HG03520 (cell line): ENCODE data around the gene NDUFAF2.

Experiments used
- ATAC-seq: cut with Tn5 transposase; IDR thresholded peaks from one replicate; pipeline ENCODE4 v1.9.1; 2021; ENCODE audit warnings: mild to moderate bottlenecking, moderate library complexity; ENCODE audit not compliant: unreplicated experiment

Gene NDUFAF2

GRCh38 chr5:61115968-61116367 lies 171.0 kb downstream of the NDUFAF2 start:
- no peak for ATAC-seq

GRCh38 chr5:61119066-61119465 lies 174.1 kb downstream of the NDUFAF2 start:
- no peak for ATAC-seq

DNA sequence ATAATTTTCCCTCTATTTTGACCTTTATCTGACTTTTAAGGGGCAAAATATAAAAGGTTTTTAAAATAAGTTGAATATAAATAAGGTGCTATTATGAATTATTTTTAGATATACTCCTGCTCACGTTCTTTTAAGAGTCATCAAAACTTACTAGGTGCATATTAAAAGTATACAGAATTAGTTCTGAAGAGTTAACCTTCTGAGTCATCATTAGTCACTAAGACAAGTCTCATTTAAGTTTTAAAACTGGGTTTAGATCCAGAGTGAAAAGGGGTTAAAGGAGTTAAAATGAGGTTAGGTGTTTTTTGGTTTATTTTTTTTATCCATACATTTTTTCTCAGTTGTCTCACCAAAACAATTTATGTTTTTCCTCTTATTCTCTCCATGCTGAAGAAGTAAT lies 175.5 kb downstream of the NDUFAF2 start:
- ATAC-seq, result no peak

DNA sequence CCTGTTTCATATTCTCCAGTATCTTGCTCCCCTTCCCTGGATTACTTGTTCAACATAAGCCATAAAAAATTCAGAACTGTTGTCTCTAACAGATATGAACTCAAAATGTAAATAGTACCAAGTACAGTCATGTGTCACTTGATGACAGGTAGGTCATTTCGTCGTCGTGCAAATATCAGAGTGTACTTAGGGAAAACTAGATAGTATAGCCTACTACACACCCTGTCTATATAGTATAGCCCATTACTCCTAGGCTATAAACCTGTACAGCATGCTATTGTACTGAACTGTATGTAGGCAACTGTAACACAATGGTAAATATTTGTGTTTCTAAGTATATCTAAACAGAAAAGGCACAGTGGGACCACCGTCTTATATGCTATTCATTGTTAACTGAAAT lies 178.1 kb downstream of the NDUFAF2 start:
- no peak for ATAC-seq

- ATAC-seq, result no peak
Observed at GRCh38 chr5:61130289-61130688, 185.3 kb downstream of the NDUFAF2 start.

DNA sequence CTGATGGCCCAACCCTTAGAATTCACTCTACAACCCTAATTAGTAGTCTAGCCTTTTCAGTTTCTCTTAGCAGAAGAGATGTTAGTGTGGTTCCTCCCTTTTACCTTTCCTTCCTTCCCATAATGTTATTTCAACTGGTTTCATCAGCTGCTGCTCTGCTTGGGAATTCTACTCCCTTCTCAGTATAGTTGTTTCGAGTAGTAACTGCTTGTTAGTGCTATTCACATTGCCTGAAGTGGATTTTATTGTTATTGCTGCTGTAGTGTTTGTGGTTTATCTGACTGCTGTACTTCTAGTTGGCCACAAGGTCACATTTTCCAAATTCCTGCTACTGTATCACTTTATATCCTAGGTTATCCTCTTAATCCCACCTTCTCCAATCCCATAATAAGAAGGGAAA lies 187.6 kb downstream of the NDUFAF2 start:
- no peak for ATAC-seq

GRCh38 chr5:61137835-61138234 lies 192.8 kb downstream of the NDUFAF2 start:
- no peak for ATAC-seq

DNA sequence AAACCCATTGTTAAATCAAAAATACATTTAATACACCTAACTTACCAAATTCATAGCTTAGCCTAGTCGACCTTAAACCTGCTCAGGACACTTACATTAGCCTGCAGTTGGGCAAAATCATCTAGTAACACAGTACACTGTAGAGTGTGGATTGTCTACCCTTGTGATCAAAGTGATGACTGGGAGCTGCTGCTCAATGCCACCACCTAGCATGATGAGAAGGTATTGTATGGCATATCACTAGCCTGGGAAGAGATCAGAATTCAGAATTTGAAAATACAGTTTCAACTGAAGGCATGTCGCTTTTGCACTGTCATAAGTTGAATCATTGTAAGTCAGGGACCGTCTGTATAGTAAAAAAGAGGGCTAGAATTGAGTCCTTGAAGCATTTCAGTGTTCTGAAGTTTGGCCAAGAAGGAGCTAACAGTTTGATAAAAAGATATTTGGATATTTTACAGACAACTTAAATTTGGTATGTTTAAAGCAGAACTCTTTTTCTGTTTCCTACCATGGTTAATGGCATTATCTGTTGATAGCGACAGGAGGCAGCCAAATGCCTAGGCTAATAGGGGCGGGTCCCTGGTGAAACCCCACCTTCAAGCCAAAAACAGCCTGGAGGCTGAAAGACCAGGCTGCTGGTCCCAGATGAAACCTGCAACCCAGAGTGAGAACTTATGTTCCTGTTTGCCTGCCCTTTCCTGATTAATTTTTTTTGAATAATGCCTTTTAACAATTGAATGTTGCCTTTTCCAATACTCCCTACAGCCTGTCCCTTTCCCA lies 194.3 kb downstream of the NDUFAF2 start:
- ATAC-seq, result no peak

DNA sequence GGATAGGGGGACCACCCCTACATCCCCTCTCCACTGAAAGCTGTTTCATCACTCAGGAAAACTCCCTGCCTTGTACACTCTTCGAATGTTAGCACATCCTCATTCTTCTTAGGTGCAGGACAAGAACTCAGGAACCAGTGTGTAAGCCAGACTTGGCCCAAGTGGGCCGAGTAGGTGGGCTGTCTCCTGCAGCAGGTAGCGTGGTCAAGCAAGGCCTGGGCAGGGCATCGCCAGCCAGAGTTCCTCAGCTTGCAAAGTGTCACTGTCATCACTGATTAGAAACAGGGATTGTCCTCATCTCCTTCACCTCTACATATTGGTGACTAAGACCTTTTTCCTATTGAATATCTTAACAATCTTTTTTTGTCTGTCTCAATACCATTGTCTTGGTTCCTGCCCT lies 194.9 kb downstream of the NDUFAF2 start:
- no peak for ATAC-seq

GRCh38 chr5:61141801-61142200 lies 196.8 kb downstream of the NDUFAF2 start:
- no peak for ATAC-seq

- ATAC-seq, result no peak
Observed at GRCh38 chr5:61142391-61142790, 197.4 kb downstream of the NDUFAF2 start.

DNA sequence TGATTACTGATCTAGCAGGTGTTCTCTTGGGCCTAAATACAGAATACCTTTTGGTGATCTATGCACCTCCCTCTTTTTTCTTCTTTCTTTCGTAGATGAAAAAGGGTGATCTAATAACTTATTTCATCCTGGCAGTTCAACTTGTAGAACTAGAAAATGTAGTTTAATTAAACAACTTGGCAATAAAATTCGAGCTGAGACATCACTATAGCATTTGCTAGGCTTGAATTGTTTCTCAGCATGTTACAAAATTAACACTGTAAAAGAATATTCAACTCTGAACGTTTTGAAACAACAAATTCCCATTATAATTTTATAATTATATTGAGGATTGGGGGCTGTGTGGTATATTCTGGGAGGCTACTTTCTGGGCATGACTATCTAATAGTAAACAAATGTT lies 197.8 kb downstream of the NDUFAF2 start:
- ATAC-seq, result no peak

DNA sequence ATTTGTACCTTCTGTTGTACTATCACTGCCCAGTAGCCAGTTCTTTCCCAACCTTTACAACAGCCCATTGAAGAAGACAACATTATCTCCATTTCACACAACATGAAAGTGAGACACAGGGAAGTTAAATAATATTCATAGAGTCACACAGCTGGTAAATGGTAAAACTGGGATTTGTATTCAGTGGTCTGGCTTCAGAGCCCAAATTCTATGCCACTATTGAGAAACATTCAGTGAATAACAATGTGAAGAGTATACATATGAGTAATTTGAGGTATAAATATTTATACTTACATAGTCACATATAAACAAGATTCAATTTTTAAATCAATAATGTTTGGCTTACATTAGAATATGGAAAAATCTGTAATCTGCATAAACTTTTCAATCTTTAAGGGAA lies 203.5 kb downstream of the NDUFAF2 start:
- no peak for ATAC-seq

GRCh38 chr5:61151893-61152292 lies 206.9 kb downstream of the NDUFAF2 start:
- ATAC-seq, result no peak

DNA sequence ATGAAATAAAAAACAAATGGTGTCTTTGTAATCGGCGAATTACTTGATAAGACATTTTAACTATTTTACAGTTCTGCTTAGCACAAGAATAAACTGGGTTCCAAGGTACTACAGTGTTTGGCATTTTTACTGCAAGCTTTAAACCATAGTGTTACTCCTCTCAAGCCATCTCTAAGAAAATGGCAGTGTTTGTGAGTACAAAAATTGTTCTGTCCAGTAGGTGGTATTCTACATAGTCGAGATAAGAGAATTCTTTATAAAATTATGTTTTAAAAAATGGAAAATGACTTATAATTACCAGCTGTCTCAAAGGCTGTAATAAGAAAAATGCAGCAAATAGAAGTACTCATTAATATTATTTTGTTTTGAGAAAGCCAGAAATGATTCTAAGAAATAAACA lies 214.1 kb downstream of the NDUFAF2 start:
- ATAC-seq, result no peak

DNA sequence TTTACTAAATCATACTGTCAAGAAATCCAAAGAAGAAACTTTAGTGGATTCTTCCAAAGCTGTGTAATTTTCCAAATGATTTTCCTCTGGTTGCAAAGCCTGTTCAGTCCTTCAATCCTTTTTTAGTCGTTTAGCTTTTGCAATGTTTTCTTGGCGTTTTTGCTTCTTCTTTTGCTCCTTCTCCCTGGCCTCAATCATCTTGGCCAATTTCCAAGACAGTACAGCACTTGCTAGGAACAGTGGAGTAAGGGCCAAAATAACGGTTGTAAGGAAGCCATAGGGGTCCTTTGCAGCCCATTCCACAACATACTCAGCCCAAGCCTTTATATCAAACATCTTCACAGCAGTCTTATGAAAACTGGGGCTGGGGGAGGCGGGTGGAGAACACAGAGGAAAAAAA lies 214.8 kb downstream of the NDUFAF2 start:
- no peak for ATAC-seq

DNA sequence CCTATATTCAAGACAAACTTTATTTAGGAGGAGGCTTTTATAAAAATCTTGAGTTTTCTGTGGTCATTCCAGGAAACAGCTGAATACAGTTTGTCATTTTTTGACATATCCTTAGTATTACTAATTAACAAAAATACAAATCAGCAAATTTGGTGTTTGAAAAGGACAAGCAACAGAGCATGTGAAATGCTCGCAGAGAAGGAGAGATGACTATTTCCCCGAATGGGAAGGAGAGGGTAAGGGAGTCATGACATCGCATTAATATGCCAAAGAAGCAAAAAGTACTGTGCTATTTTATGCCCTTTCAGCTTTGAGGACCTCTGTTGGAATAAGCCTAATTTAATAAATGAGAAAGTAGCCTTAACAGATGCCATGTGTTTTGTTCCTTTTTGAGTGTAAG lies 215.5 kb downstream of the NDUFAF2 start:
- no peak for ATAC-seq

- ATAC-seq, result peak; percentile 92
Observed at GRCh38 chr5:61162010-61162831, 217.2 kb downstream of the NDUFAF2 start, which contains the start of gene SMIM15. Gene SMIM15, minus strand, starts transcription at chr5:61162468. Its CDS starts 2,297 bp downstream, at chr5:61160171.

DNA sequence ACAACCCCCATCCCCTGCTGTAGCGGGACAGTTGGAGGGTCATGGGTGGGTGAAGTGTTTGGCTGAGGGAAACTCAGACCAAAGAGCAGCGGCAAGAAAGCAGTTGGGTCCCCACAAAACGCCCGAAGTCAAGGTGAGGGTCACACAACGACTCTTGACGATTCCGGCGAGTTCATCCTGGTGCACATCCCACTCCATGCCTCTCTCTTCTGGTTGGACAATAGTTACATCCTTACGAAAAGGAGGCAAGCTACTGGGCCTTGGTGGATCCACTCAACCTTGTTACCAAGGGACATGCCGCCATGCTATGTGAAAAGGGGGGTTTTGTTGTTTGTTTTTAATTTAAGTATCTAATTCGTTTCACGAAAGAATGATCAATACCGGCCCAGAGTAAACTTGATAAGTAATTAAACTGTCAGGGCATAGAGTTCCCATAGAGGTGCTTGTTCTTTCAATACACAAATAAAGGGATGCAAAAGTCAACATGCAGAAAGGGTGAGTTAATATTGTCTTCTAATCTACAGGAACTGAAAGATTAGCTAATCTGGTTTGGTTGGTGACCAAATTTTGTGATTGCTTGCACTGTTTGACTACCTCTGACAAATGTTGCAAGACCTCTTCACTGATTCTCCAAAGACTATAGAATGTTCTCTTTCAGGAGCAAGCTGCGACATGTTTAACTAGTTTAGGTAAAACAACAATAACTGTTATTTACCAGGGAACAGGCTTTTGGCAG lies 218.0 kb downstream of the NDUFAF2 start:
- ATAC-seq, result no peak

GRCh38 chr5:61163905-61164304 lies 218.9 kb downstream of the NDUFAF2 start:
- no peak for ATAC-seq

GRCh38 chr5:61167382-61167781 lies 222.4 kb downstream of the NDUFAF2 start:
- ATAC-seq, result no peak
